Bronchial epithelial cell (primary cell): Measurements from ENCODE around the gene FER. TPM values are rescaled to one million over a fixed set of nuclear protein-coding genes. Genes with fewer than 3 reads are reported as not detected.

Experiments
- DNase-seq: peaks from one replicate; pipeline ENCODE4 v3.0.0-alpha.2; 2010; ENCODE audit warnings: low read depth
- FAIRE-seq: peaks from 2 replicates; lab custom pipeline; 2011; peaks lifted over from hg19 to GRCh38; lab: Jason Lieb, UNC
- H3K27me3 ChIP-seq: 2 replicates; pipeline ENCODE4 v1.5.1; 2011; ENCODE audit warnings: low read length; ENCODE audit not compliant: control insufficient read depth, insufficient read depth
- H3K36me3 ChIP-seq: 2 replicates; pipeline ENCODE4 v1.5.1; 2011; ENCODE audit warnings: low read length; ENCODE audit not compliant: control insufficient read depth, insufficient read depth
- H3K4me3 ChIP-seq: 2 replicates; pipeline ENCODE4 v1.5.1; 2011; ENCODE audit warnings: mild to moderate bottlenecking, low read depth, low read length, control low read depth
- total RNA-seq: library from RNA; depleted of rRNA; stranded (reverse); fragments of >200 nt; gene quantifications from 2 replicates; pipeline ENCODE4 v1.2.1, GENCODE V29; 2014
- TF ChIP-seq, protein P1 (sequence below): IDR thresholded peaks from 2 replicates; pipeline ENCODE4 v1.5.1; 2011; ENCODE audit warnings: mild to moderate bottlenecking, moderate library complexity, low read length, control low read depth, inconsistent platforms; ENCODE audit not compliant: insufficient read depth, severe bottlenecking

Gene FER
- total RNA-seq, 1 donor from 2014 or later, result 23.7 TPM

DNA sequence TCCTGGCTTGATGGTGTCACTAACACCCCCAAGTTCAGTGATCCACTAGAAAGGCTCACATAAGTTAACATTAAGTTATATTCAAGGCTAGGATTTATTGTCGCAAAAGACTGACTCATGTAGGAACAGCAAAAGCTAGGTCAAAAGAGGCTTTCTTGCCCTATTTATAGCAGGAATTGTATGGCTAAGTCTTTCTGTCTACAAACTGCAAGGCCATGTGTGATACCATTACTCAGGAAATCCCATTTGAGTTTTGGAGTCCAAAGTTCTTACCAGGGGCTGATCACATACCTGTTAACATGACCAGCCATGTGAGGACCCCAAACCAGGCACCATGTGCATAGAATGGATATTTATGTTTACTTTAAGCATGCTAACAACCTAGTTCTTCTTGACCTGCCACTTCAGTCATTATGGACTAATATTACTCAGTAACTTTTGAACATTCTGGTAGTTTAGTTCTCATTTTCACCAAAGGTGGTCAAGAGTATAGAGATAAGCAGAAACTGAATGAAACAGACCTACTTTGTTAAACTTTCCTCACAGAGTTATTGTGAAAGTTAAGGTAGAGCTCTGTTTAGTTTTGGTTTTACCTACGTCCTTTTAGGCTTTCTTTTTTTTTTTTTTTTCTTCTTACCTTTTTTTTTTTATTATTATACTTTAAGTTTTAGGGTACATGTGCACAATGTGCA is 281.1 kb downstream of the FER start:
- FAIRE-seq (no peak), DNase-seq (no peak)
- no peaks in the 10 kb centered on the region for H3K27me3 ChIP-seq
- TF ChIP-seq, protein P1, sequence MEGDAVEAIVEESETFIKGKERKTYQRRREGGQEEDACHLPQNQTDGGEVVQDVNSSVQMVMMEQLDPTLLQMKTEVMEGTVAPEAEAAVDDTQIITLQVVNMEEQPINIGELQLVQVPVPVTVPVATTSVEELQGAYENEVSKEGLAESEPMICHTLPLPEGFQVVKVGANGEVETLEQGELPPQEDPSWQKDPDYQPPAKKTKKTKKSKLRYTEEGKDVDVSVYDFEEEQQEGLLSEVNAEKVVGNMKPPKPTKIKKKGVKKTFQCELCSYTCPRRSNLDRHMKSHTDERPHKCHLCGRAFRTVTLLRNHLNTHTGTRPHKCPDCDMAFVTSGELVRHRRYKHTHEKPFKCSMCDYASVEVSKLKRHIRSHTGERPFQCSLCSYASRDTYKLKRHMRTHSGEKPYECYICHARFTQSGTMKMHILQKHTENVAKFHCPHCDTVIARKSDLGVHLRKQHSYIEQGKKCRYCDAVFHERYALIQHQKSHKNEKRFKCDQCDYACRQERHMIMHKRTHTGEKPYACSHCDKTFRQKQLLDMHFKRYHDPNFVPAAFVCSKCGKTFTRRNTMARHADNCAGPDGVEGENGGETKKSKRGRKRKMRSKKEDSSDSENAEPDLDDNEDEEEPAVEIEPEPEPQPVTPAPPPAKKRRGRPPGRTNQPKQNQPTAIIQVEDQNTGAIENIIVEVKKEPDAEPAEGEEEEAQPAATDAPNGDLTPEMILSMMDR, result no peak
- H3K4me3 ChIP-seq, result no peak overlapping the region
- H3K36me3 ChIP-seq, result no peaks in the 10 kb centered on the region

GRCh38 chr5:109029847-109030246 is 282.1 kb downstream of the FER start:
- Histone ChIP-seq H3K4me3 (no peak overlapping the region), H3K27me3 (no peaks in the 10 kb centered on the region), H3K36me3 (no peaks in the 10 kb centered on the region)
- FAIRE-seq (no peak), DNase-seq (no peak)
- TF ChIP-seq, protein P1, result no peak

DNA sequence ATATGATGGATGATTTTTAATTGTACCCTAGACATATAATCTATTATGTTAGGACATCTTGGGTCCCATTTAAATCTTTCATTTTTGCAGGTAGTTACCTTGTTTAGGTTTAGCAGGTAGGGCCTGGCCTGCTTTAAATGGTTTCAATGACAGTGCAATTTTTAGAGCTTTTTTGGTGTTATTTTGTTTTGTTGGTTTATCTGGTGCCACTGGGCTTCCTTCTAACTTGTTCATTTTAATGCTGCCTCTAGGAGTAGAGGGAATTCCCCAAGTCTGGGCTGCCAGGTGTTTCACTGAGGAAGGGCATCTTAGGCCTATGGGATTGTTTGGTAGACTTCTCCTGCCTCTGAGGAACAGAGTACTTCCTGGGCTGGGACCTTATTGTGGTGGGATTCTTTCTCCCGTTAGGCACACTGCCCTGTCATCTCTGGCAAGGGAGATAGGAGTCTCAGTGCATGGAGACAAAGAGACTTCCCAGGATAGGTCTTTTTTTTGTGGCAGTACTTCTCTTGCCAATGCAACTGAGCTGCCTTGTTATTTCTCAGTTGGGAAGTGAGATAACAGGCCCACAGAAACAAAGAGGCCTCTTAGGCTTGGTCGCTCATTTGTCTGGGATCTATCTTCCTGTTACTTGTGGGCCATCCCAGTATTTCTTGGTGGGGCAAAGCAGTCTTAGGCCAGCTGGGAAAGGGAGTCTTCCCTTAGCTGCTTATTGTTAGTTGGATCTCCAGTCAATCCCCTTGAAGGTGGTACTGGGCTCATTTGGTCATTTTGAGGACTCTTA is 282.9 kb downstream of the FER start:
- Histone ChIP-seq H3K27me3 (no peaks in the 10 kb centered on the region), H3K4me3 (no peak overlapping the region), H3K36me3 (no peaks in the 10 kb centered on the region)
- TF ChIP-seq, protein P1, result no peak
- FAIRE-seq (no peak), DNase-seq (no peak)

GRCh38 chr5:109034306-109034705 is 286.6 kb downstream of the FER start:
- DNase-seq (no peak), FAIRE-seq (no peak)
- Histone ChIP-seq H3K36me3 (no peaks in the 10 kb centered on the region), H3K4me3 (no peak overlapping the region), H3K27me3 (no peaks in the 10 kb centered on the region)
- TF ChIP-seq, protein P1, result no peak

GRCh38 chr5:109035436-109035835 is 287.7 kb downstream of the FER start:
- Histone ChIP-seq H3K36me3 (no peaks in the 10 kb centered on the region), H3K4me3 (no peak overlapping the region), H3K27me3 (no peaks in the 10 kb centered on the region)
- no peak for FAIRE-seq
- TF ChIP-seq, protein P1, result no peak
- no peak for DNase-seq
